BLaER1 treated with 17β-estradiol and CSF1 and Interleukin-3, amounts not matched to agents 10 nM and 100 nM (cell line): ENCODE data around the gene SDF2L1.
"Not testable (repeated sequence)": the region's sequence is repeated elsewhere in the genome, so short reads cannot be mapped to it uniquely, and the experiment has no call there.

Source experiments
- H3K27ac ChIP-seq, 11 experiments: shearing (Covaris generic); formaldehyde crosslinking; 2 replicates each; pipeline ENCODE4 v1.8.1; 2022
- H3K27me3 ChIP-seq, 11 experiments: shearing (Covaris generic); formaldehyde crosslinking; 2 replicates each; pipeline ENCODE4 v1.8.1; 2022
- H3K36me3 ChIP-seq, 11 experiments: shearing (Covaris generic); formaldehyde crosslinking; 2 replicates each; pipeline ENCODE4 v1.8.1; 2022
- H3K4me1 ChIP-seq, 10 experiments: shearing (Covaris generic); formaldehyde crosslinking; 2 replicates each; pipeline ENCODE4 v1.8.1; 2022
- H3K4me2 ChIP-seq, 11 experiments: shearing (Covaris generic); formaldehyde crosslinking; 2 replicates each; pipeline ENCODE4 v1.8.1; 2022
- H3K4me3 ChIP-seq, 10 experiments: shearing (Covaris generic); formaldehyde crosslinking; 2 replicates each; pipeline ENCODE4 v1.8.1; 2022
- H3K9ac ChIP-seq, 11 experiments: shearing (Covaris generic); formaldehyde crosslinking; 2 replicates each; pipeline ENCODE4 v1.8.1; 2022
- H3K9me3 ChIP-seq, 11 experiments: shearing (Covaris generic); formaldehyde crosslinking; replicated peaks in 1 of 11; 2 replicates each; pipeline ENCODE4 v1.8.1; 2022
- H4K20me1 ChIP-seq, 11 experiments: shearing (Covaris generic); formaldehyde crosslinking; 2 replicates each; pipeline ENCODE4 v1.8.1; 2022
- Cebpa-rat ChIP-seq, 11 experiments: shearing (Covaris generic); IDR thresholded peaks; 2 replicates each; pipeline ENCODE4 v1.8.1; 2022

SDF2L1 gene

GRCh38 chr22:21641789-21642583 is at the start of gene SDF2L1:
TSS of gene SDF2L1 (plus strand) at chr22:21642302. CDS start at chr22:21642337, 35 bp downstream.
- H3K4me1 ChIP-seq = peaks cover 21 to 44% (median 30%) of the 10 kb centered on the region in 10 experiments
- peak within 1 kb of the TSS; percentile 61 to 91 (median 80) for H3K4me3 ChIP-seq
- no peaks in the 10 kb centered on the region for H3K9me3 ChIP-seq
- no peak for TF ChIP-seq Cebpa-rat (IDR thresholded peaks at IDR 0.05)
- H3K9ac ChIP-seq = peak within 1 kb of the TSS; percentile 85 to 94 (median 87)
- H3K27ac ChIP-seq = peak within 1 kb of the TSS; percentile 65 to 93 (median 85); a peak in 21 of 22 replicates
- peaks cover 18 to 40% (median 23%) of the 10 kb centered on the region in 11 experiments; a peak in 20 of 22 replicates for H4K20me1 ChIP-seq
- H3K4me2 ChIP-seq = peak within 1 kb of the TSS; percentile 86 to 99 (median 95)
- peaks cover 11 to 37% (median 31%) of the 10 kb centered on the region in 11 experiments; a peak in 21 of 22 replicates for H3K36me3 ChIP-seq
- no peaks in the 10 kb centered on the region for H3K27me3 ChIP-seq

- Histone ChIP-seq H3K9ac (no peak overlapping the region), H4K20me1 (peaks cover 100% of the 10 kb centered on the region in 11 experiments), H3K4me3 (no peak overlapping the region), H3K36me3 (peaks cover 61 to 92% (median 78%) of the 10 kb centered on the region in 11 experiments), H3K27ac (no peak overlapping the region), H3K9me3 (no peaks in the 10 kb centered on the region), H3K4me1 (peaks cover 39 to 63% (median 47%) of the 10 kb centered on the region in 10 experiments), H3K27me3 (no peaks in the 10 kb centered on the region), H3K4me2 (no peak overlapping the region)
- TF ChIP-seq Cebpa-rat (IDR thresholded peaks at IDR 0.05) = no peak
Observed at GRCh38 chr22:21592422-21592821, 49.7 kb upstream of the SDF2L1 start.

GRCh38 chr22:21593406-21594232 is 48.5 kb upstream of the SDF2L1 start:
- Histone ChIP-seq H4K20me1 (peaks cover 100% of the 10 kb centered on the region in 11 experiments), H3K27ac (no peak overlapping the region), H3K4me2 (peak overlapping the region in 1 of 11 experiments; percentile 10; a peak in 1 of 22 replicates)

GRCh38 chr22:21594865-21595452 is 47.1 kb upstream of the SDF2L1 start:
- H3K36me3 ChIP-seq = peaks cover 61 to 98% (median 96%) of the 10 kb centered on the region in 11 experiments
- H3K4me2 ChIP-seq = no peak overlapping the region
- no peak overlapping the region for H3K9ac ChIP-seq
- TF ChIP-seq Cebpa-rat (IDR thresholded peaks at IDR 0.05) = no peak
- H3K4me1 ChIP-seq = peaks cover 19 to 55% (median 33%) of the 10 kb centered on the region in 10 experiments
- H3K27me3 ChIP-seq = no peaks in the 10 kb centered on the region
- H3K4me3 ChIP-seq = no peak overlapping the region
- H4K20me1 ChIP-seq = peaks cover 100% of the 10 kb centered on the region in 11 experiments
- no peak overlapping the region for H3K27ac ChIP-seq
- no peaks in the 10 kb centered on the region for H3K9me3 ChIP-seq

More at GRCh38 chr22:21593406-21594232, 48.5 kb upstream of the SDF2L1 start:
- TF ChIP-seq Cebpa-rat (IDR thresholded peaks at IDR 0.05) = no peak
- Histone ChIP-seq H3K4me1 (peaks cover 28 to 61% (median 42%) of the 10 kb centered on the region in 10 experiments), H3K36me3 (peaks cover 61 to 98% (median 90%) of the 10 kb centered on the region in 11 experiments), H3K9me3 (no peaks in the 10 kb centered on the region), H3K27me3 (no peaks in the 10 kb centered on the region), H3K4me3 (no peak overlapping the region), H3K9ac (no peak overlapping the region)

- H3K9ac ChIP-seq, H3K27ac ChIP-seq, H3K9me3 ChIP-seq, H3K27me3 ChIP-seq, H3K4me3 ChIP-seq: not testable (repeated sequence)
- H4K20me1 ChIP-seq = peaks cover 100% of the 10 kb centered on the region in 11 experiments
- H3K4me1 ChIP-seq = peaks cover 4 to 39% (median 17%) of the 10 kb centered on the region in 10 experiments
- H3K4me2 ChIP-seq = peak overlapping the region in 1 of 11 experiments; percentile 18; a peak in 1 of 22 replicates
- peaks cover 62 to 100% (median 95%) of the 10 kb centered on the region in 11 experiments for H3K36me3 ChIP-seq
Observed at GRCh38 chr22:21596356-21597135, 45.6 kb upstream of the SDF2L1 start.

- Histone ChIP-seq H3K4me2 (peak overlapping the region in 3 of 11 experiments; percentile 11 to 24 (median 12); a peak in 2 of 22 replicates), H3K36me3 (peaks cover 56 to 100% (median 92%) of the 10 kb centered on the region in 11 experiments), H3K27ac (peak overlapping the region in 1 of 11 experiments; percentile 16; a peak in 1 of 22 replicates), H3K4me1 (peaks cover 0 to 43% (median 11%) of the 10 kb centered on the region in 10 experiments; a peak in 12 of 20 replicates), H3K4me3 (no peak overlapping the region), H4K20me1 (peaks cover 100% of the 10 kb centered on the region in 11 experiments), H3K9me3 (no peaks in the 10 kb centered on the region), H3K9ac (peak overlapping the region in 1 of 11 experiments; percentile 14; a peak in 2 of 22 replicates), H3K27me3 (no peaks in the 10 kb centered on the region)
- TF ChIP-seq Cebpa-rat (IDR thresholded peaks at IDR 0.05) = no peak
Observed at GRCh38 chr22:21598302-21598701, 43.8 kb upstream of the SDF2L1 start.

- H4K20me1 ChIP-seq = peaks cover 100% of the 10 kb centered on the region in 11 experiments
- peaks cover 46 to 96% (median 85%) of the 10 kb centered on the region in 11 experiments for H3K36me3 ChIP-seq
- H3K27ac ChIP-seq = no peak overlapping the region
- TF ChIP-seq Cebpa-rat (IDR thresholded peaks at IDR 0.05) = no peak
- peak overlapping the region in 1 of 11 experiments; percentile 14; a peak in 1 of 22 replicates for H3K9ac ChIP-seq
- no peak overlapping the region for H3K4me3 ChIP-seq
- peak overlapping the region in 4 of 11 experiments; percentile 1 to 24 (median 12); a peak in 2 of 22 replicates for H3K4me2 ChIP-seq
- no peaks in the 10 kb centered on the region for H3K9me3 ChIP-seq
- peaks cover 0 to 53% (median 8%) of the 10 kb centered on the region in 10 experiments; a peak in 12 of 20 replicates for H3K4me1 ChIP-seq
- no peaks in the 10 kb centered on the region for H3K27me3 ChIP-seq
Observed at GRCh38 chr22:21599053-21599893, 42.8 kb upstream of the SDF2L1 start.
